B cell (primary cell): ENCODE results near the gene NCKIPSD. TPM values are rescaled to one million over a fixed set of nuclear protein-coding genes. Genes with fewer than 3 reads are reported as not detected.

Source experiments
- ATAC-seq: fragments of 200-7000 bp; cut with Tn5 transposase; one replicate; pipeline ENCODE4 v1.10.0; 2021; ENCODE audit warnings: low read depth, mild to moderate bottlenecking, moderate number of reproducible peaks, moderate library complexity
- CTCF ChIA-PET: fragments of 350-600 bp; sonication (Branson Sonifier 250); formaldehyde crosslinking; loops from one replicate; lab custom pipeline; 2021; ENCODE audit warnings: antibody characterized with exemption, inconsistent platforms; lab: Charles Lee
- POLR2A ChIA-PET: fragments of 350-600 bp; sonication (Branson Sonifier 250); formaldehyde crosslinking; loops from one replicate; lab custom pipeline; 2021; ENCODE audit warnings: antibody characterized with exemption; lab: Charles Lee
- DNase-seq: peaks from one replicate; pipeline ENCODE4 v3.0.0; 2013
- H2AFZ ChIP-seq: 2 replicates; pipeline ENCODE4 v1.6.1; 2012; ENCODE audit warnings: mild to moderate bottlenecking, low read depth, low read length; ENCODE audit not compliant: insufficient read depth, poor library complexity, severe bottlenecking
- H3K27ac ChIP-seq, 2 donors: 1 replicate in 1 of 2; 2 replicates in 1 of 2; pipeline ENCODE4 v1.5.1; 2012 to 2013; ENCODE audit warnings: low read length in 2 of 2, mild to moderate bottlenecking in 2 of 2, moderate library complexity in 1 of 2
- H3K27me3 ChIP-seq, 4 experiments: fragments of 200-600 bp in 1 of 4; sonication (generic) in 1 of 4; replicated peaks in 1 of 4; 1 replicate in 2 of 4; 2 replicates in 2 of 4; pipeline versions ENCODE4 v1.6.1 to v1.7.0; 2013 to 2016; ENCODE audit warnings: low read length in 3 of 4, mild to moderate bottlenecking in 2 of 4, mixed read lengths in 1 of 4, moderate library complexity in 1 of 4; ENCODE audit not compliant: insufficient read depth in 4 of 4, control insufficient read depth in 3 of 4; ENCODE audit errors: control extremely low read depth in 1 of 4
- H3K36me3 ChIP-seq, 2 experiments: replicated peaks in 1 of 2; 1 replicate in 1 of 2; 2 replicates in 1 of 2; pipeline versions ENCODE4 v1.6.1 to v1.7.1; 2013; ENCODE audit warnings: low read length in 1 of 2; ENCODE audit not compliant: insufficient read depth in 2 of 2, control insufficient read depth in 1 of 2; ENCODE audit errors: control extremely low read depth in 1 of 2, extremely low read depth in 1 of 2
- H3K4me1 ChIP-seq, 2 donors: fragments of 200-600 bp in 1 of 2; sonication (generic) in 1 of 2; 1 replicate in 1 of 2; 2 replicates in 1 of 2; pipeline versions ENCODE4 v1.5.1 to v1.6.1; 2013 to 2017; ENCODE audit warnings: low read length in 2 of 2; ENCODE audit not compliant: control insufficient read depth in 2 of 2, insufficient read depth in 2 of 2
- H3K4me2 ChIP-seq: replicated peaks from 2 replicates; pipeline ENCODE3; 2012; ENCODE audit warnings: mild to moderate bottlenecking, low read depth, low read length; ENCODE audit not compliant: poor library complexity, severe bottlenecking
- H3K4me3 ChIP-seq, 5 experiments: fragments of 200-600 bp in 1 of 5; sonication (generic) in 1 of 5; 1 replicate in 3 of 5; 2 replicates in 2 of 5; pipeline versions ENCODE4 v1.5.1 to v1.7.0; 2011 to 2016; ENCODE audit warnings: low read length in 4 of 5, mild to moderate bottlenecking in 4 of 5, low read depth in 2 of 5, control low read depth in 1 of 5, moderate library complexity in 1 of 5; ENCODE audit not compliant: insufficient read depth in 1 of 5; ENCODE audit errors: control extremely low read depth in 1 of 5, extremely low read depth in 1 of 5
- H3K79me2 ChIP-seq: fragments of 200-600 bp; sonication (generic); one replicate; pipeline ENCODE4 v1.6.0; 2016; ENCODE audit warnings: low read length; ENCODE audit not compliant: control insufficient read depth, insufficient read depth
- H3K9ac ChIP-seq: fragments of 200-600 bp; sonication (generic); 2 replicates; pipeline ENCODE4 v1.6.1; 2017; ENCODE audit warnings: mild to moderate bottlenecking, low read length, moderate library complexity
- H3K9me3 ChIP-seq, 3 donors: one replicate each; pipeline versions ENCODE4 v1.6.1 to v1.7.1; 2013; ENCODE audit warnings: low read length in 2 of 3; ENCODE audit not compliant: control insufficient read depth in 2 of 3, insufficient read depth in 1 of 3; ENCODE audit errors: control extremely low read depth in 1 of 3
- H4K20me1 ChIP-seq: 2 replicates; pipeline ENCODE4 v1.6.0; 2012; ENCODE audit warnings: mild to moderate bottlenecking, low read length; ENCODE audit not compliant: insufficient read depth, control insufficient read depth, poor library complexity, severe bottlenecking
- H3K27ac Mint-ChIP-seq: one replicate; pipeline ENCODE4 v1.8.0; 2021; ENCODE audit warnings: mixed read lengths
- H3K27me3 Mint-ChIP-seq: one replicate; pipeline ENCODE4 v1.8.0; 2021; ENCODE audit warnings: mixed read lengths
- H3K4me1 Mint-ChIP-seq: one replicate; pipeline ENCODE4 v1.8.0; 2021; ENCODE audit warnings: mixed read lengths
- H3K4me3 Mint-ChIP-seq: one replicate; pipeline ENCODE4 v1.8.0; 2021; ENCODE audit warnings: mixed read lengths
- H3K9me3 Mint-ChIP-seq: one replicate; pipeline ENCODE4 v1.8.0; 2022; ENCODE audit warnings: mixed read lengths; ENCODE audit not compliant: insufficient read depth
- EZH2 ChIP-seq: IDR thresholded peaks from 2 replicates; pipeline ENCODE4 v1.6.1; 2012; ENCODE audit warnings: borderline replicate concordance, low read depth, mild to moderate bottlenecking, moderate library complexity, low read length; ENCODE audit not compliant: insufficient read depth, poor library complexity, severe bottlenecking
- WGBS: methylation state at CpG from one replicate; pipeline ENCODE4 v1.1.5; 2013; ENCODE audit warnings: missing lambda C conversion rate; ENCODE audit not compliant: insufficient coverage; 5-methylcytosine and 5-hydroxymethylcytosine counted together
- intact Hi-C: fragments of 100-400 bp; cut with micrococcal nuclease; formaldehyde crosslinking; loops from one replicate; pipeline ENCODE4 v1.10.0; 2022
- polyA plus RNA-seq: library from polyadenylated mRNA; depleted of rRNA; stranded (reverse); fragments of >200 nt; gene quantifications from 2 replicates; pipeline ENCODE4 v1.2.3, GENCODE V29; 2012
- total RNA-seq, 2 donors: library from RNA; stranded (reverse); fragments of 120-200 nt in 1 of 2; gene quantifications; 1 replicate in 1 of 2; 2 replicates in 1 of 2; pipeline versions ENCODE4 v1.2.3 to v1.2.4, GENCODE V29; 2013 to 2022
- TF ChIP-seq, protein P1 (sequence below): fragments of 200-600 bp; IDR thresholded peaks from one replicate; pipeline ENCODE4 v1.8.0; 2022; ENCODE audit warnings: antibody characterized with exemption, mild to moderate bottlenecking

Gene NCKIPSD
- total and polyA plus RNA-seq, 2 donors (not counting 1 experiment from before 2014, with no cell fraction given) = 19.1 to 24.6 TPM

GRCh38 chr3:48693826-48694225 is 8.1 kb upstream of the NCKIPSD start:
- Histone ChIP-seq H3K4me1 (no peaks in the 10 kb centered on the region), H3K4me2 (no peak overlapping the region), H3K27me3 (no peaks in the 10 kb centered on the region), H3K79me2 (peaks cover 45% of the 10 kb centered on the region), H2AFZ (no peak overlapping the region), H3K9ac (no peak overlapping the region), H3K36me3 (peaks cover 15 to 72% of the 10 kb centered on the region in 2 experiments), H3K27ac (no peak overlapping the region), H4K20me1 (peaks cover 77% of the 10 kb centered on the region), H3K9me3 (no peaks in the 10 kb centered on the region), H3K4me3 (no peak overlapping the region)
- peaks cover 9% of the 10 kb centered on the region for H3K4me1 Mint-ChIP-seq
- DNase-seq = no peak
- ChIA-PET CTCF (no interaction called here), POLR2A (no interaction called here)
- no peak for TF ChIP-seq EZH2
- TF ChIP-seq, protein P1, sequence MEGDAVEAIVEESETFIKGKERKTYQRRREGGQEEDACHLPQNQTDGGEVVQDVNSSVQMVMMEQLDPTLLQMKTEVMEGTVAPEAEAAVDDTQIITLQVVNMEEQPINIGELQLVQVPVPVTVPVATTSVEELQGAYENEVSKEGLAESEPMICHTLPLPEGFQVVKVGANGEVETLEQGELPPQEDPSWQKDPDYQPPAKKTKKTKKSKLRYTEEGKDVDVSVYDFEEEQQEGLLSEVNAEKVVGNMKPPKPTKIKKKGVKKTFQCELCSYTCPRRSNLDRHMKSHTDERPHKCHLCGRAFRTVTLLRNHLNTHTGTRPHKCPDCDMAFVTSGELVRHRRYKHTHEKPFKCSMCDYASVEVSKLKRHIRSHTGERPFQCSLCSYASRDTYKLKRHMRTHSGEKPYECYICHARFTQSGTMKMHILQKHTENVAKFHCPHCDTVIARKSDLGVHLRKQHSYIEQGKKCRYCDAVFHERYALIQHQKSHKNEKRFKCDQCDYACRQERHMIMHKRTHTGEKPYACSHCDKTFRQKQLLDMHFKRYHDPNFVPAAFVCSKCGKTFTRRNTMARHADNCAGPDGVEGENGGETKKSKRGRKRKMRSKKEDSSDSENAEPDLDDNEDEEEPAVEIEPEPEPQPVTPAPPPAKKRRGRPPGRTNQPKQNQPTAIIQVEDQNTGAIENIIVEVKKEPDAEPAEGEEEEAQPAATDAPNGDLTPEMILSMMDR = no peak
- no peak overlapping the region for H3K4me3 Mint-ChIP-seq
- ATAC-seq = no peak
- H3K27ac Mint-ChIP-seq = no peak overlapping the region
- no peaks in the 10 kb centered on the region for H3K27me3 Mint-ChIP-seq
- 95% methylated on average over 6 of the region's 8 CpGs for WGBS
- H3K9me3 Mint-ChIP-seq = no peaks in the 10 kb centered on the region
- intact Hi-C loops = no loop called here

GRCh38 chr3:48692551-48692950 is 6.8 kb upstream of the NCKIPSD start:
- Histone ChIP-seq H3K79me2 (peaks cover 32% of the 10 kb centered on the region), H4K20me1 (peaks cover 64% of the 10 kb centered on the region), H3K36me3 (peaks cover 11 to 75% of the 10 kb centered on the region in 2 experiments), H3K27me3 (no peaks in the 10 kb centered on the region), H3K9me3 (no peaks in the 10 kb centered on the region), H3K9ac (no peak overlapping the region), H3K4me1 (no peaks in the 10 kb centered on the region), H3K4me3 (no peak overlapping the region), H2AFZ (no peak overlapping the region), H3K27ac (no peak overlapping the region), H3K4me2 (no peak overlapping the region)
- DNase-seq (no peak), ATAC-seq (no peak)
- intact Hi-C loops = no loop called here
- Mint-ChIP-seq H3K27me3 (no peaks in the 10 kb centered on the region), H3K27ac (no peak overlapping the region), H3K4me3 (no peak overlapping the region), H3K9me3 (no peaks in the 10 kb centered on the region), H3K4me1 (peaks cover 7% of the 10 kb centered on the region)
- CTCF ChIA-PET = no interaction called here
- no peak for TF ChIP-seq EZH2
- TF ChIP-seq, protein P1 = no peak
- POLR2A ChIA-PET = no interaction called here
